AG04450 (cell line): ENCODE results near the gene SLC35E1. TPM values are rescaled to one million over a fixed set of nuclear protein-coding genes. Genes with fewer than 3 reads are reported as not detected.
"Not testable (repeated sequence)": the region's sequence is repeated elsewhere in the genome, so short reads cannot be mapped to it uniquely, and the experiment has no call there.

Experiments
- CTCF ChIA-PET: fragments of 300-600, 350-600 bp; formaldehyde crosslinking; extraction: SDS; loops from one replicate; lab custom pipeline; 2022; ENCODE audit warnings: antibody characterized with exemption, inconsistent platforms; lab: Charles Lee
- POLR2A ChIA-PET: fragments of 350-600 bp; formaldehyde crosslinking; extraction: SDS; loops from one replicate; lab custom pipeline; 2021; ENCODE audit warnings: antibody characterized with exemption, inconsistent platforms; lab: Yijun Ruan, JAX
- DNase-seq: peaks from one replicate; pipeline ENCODE4 v3.0.0-alpha.2; 2011; ENCODE audit warnings: low read depth, low spot score
- H3K27ac ChIP-seq: one replicate; pipeline ENCODE4 v1.5.1; 2012; ENCODE audit warnings: low read depth, low read length, control low read depth
- H3K27me3 ChIP-seq: one replicate; pipeline ENCODE4 v1.6.0; 2012; ENCODE audit warnings: low read length; ENCODE audit not compliant: control insufficient read depth, insufficient read depth
- H3K4me3 ChIP-seq: 2 replicates; pipeline ENCODE4 v1.5.1; 2011; ENCODE audit warnings: mild to moderate bottlenecking, low read depth, low read length, control low read depth
- H3K9me3 ChIP-seq: 2 replicates; pipeline ENCODE4 v1.5.1; 2012; ENCODE audit warnings: low read length; ENCODE audit not compliant: control insufficient read depth, insufficient read depth
- CTCF ChIP-seq: IDR thresholded peaks from 2 replicates; pipeline ENCODE4 v1.5.1; 2011; ENCODE audit warnings: low read depth, low read length, control low read depth, inconsistent platforms
- polyA plus RNA-seq: library from polyadenylated mRNA; depleted of rRNA; stranded (reverse); fragments of >200 nt; gene quantifications from 2 replicates; pipeline ENCODE4 v1.2.3, GENCODE V29; 2011

The SLC35E1 gene
- polyA plus RNA-seq, 1 experiment: 35.7 TPM

GRCh38 chr19:16518061-16518460, 54.2 kb downstream of the SLC35E1 start:
- ChIA-PET CTCF (no interaction called here), POLR2A (no interaction called here)
- H3K27ac ChIP-seq: no peak overlapping the region
- TF ChIP-seq CTCF: no peak
- no peaks in the 10 kb centered on the region; the same call in 1 of the 2 replicates for H3K9me3 ChIP-seq
- no peaks in the 10 kb centered on the region for H3K27me3 ChIP-seq
- H3K4me3 ChIP-seq: no peak overlapping the region
- no peak for DNase-seq

GRCh38 chr19:16516923-16517610, 55.1 kb downstream of the SLC35E1 start:
- CTCF ChIA-PET: no interaction called here
- H3K27ac ChIP-seq: no peak overlapping the region
- no peak for DNase-seq
- no peak for TF ChIP-seq CTCF
- no peaks in the 10 kb centered on the region; the same call in 1 of the 2 replicates for H3K9me3 ChIP-seq
- no peak overlapping the region for H3K4me3 ChIP-seq
- no peaks in the 10 kb centered on the region for H3K27me3 ChIP-seq
- POLR2A ChIA-PET: interaction anchor here (0.6 kb wide), 1 partner anchor 27 kb away, joined by 3 read pairs; no protein-coding TSS in a partner anchor

GRCh38 chr19:16516381-16516780, 55.8 kb downstream of the SLC35E1 start:
- POLR2A ChIA-PET: no interaction called here
- no peak overlapping the region for H3K4me3 ChIP-seq
- H3K27me3 ChIP-seq: no peaks in the 10 kb centered on the region
- no peak for DNase-seq
- CTCF ChIA-PET: interaction anchor here (0.6 kb wide), 1 partner anchor 75 kb away, joined by 4 read pairs; no protein-coding TSS in a partner anchor
- H3K27ac ChIP-seq: no peak overlapping the region
- no peaks in the 10 kb centered on the region; the same call in 1 of the 2 replicates for H3K9me3 ChIP-seq
- TF ChIP-seq CTCF: no peak

- DNase-seq: no peak
- CTCF ChIA-PET: no interaction called here
- H3K9me3 ChIP-seq: no peaks in the 10 kb centered on the region; the same call in 1 of the 2 replicates
- no peak overlapping the region for H3K27ac ChIP-seq
- H3K4me3 ChIP-seq: no peak overlapping the region
- H3K27me3 ChIP-seq: no peaks in the 10 kb centered on the region
- TF ChIP-seq CTCF: no peak
- POLR2A ChIA-PET: interaction anchor here (1.0 kb wide), 1 partner anchor 18 kb away, joined by 4 read pairs; the partner anchor contains the start of genes C19orf44 and CALR3
Measured at GRCh38 chr19:16514383-16515019, 57.7 kb downstream of the SLC35E1 start.

- CTCF ChIA-PET, H3K9me3 ChIP-seq, DNase-seq, H3K27ac ChIP-seq, H3K27me3 ChIP-seq, H3K4me3 ChIP-seq, POLR2A ChIA-PET: not testable (repeated sequence)
Measured at GRCh38 chr19:16512611-16513010, 59.6 kb downstream of the SLC35E1 start.
